HG02870 (cell line): Measurements from ENCODE around the gene NACA2.
"Not testable (repeated sequence)": the region's sequence is repeated elsewhere in the genome, so short reads cannot be mapped to it uniquely, and the experiment has no call there.

ENCODE experiments used
- ATAC-seq: cut with Tn5 transposase; IDR thresholded peaks from one replicate; pipeline ENCODE4 v1.9.1; 2021; ENCODE audit warnings: mild to moderate bottlenecking, moderate library complexity; ENCODE audit not compliant: unreplicated experiment

Gene NACA2

DNA sequence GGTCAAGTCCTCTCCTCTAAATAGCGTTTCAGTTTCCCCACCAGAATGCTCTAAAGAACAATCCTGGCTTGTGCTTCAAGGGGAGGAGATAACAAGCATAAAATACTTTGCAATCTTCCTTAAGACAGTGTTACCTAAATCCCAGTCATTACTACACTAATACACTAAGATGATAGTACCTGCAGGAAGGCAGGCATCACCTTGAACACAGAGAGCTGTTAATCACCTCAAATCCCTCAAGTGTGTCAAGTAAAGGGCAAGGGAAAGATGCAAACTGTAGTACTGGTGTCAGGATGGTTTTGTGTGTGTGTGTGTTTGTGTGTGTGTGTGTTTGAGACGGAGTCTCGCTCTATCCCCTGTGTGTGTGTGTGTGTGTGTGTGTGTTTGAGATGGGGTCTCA is 36.8 kb downstream of the NACA2 start:
- ATAC-seq, result no peak

DNA sequence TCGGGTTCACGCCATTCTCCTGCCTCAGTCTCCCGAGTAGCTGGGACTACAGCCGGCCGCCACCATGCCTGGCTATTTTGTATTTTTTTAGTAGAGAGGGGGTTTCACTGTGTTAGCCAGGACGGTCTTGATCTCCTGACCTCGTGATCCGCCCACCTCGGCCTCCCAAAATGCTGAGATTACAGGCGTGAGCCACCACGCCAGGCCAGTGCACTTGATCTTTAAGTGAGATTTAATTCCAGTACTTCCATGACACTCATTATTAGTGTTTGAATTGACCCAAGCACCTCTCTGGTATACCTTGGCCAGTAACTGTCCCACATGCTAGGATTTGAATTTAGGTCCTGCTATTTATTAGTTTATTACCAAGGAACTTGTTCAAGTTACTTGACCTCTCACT is 38.5 kb downstream of the NACA2 start:
- not testable (repeated sequence) for ATAC-seq

DNA sequence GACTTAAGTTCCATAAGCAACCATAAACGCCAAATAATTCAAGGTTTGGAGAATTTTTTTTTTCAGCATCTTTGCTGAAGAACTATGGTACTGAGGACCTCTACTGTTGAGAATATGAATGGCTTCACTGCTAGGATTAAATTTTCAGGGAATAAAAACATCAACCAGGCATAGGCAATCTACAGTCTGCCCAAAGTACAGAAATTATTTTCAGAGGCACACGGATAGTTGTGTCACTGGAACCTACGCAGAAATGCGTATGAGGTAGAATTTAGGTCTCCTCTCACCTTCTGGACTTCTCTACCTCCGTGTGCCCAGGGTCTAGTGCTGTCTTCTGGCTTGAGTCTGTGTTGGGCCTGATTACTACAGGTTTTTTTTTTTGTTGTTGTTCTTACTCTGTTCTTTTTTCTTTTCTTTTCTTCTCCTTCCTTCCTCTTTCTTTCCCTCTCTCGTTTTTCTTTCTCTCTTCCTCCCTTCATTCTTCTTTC is 39.7 kb downstream of the NACA2 start:
- no peak for ATAC-seq

DNA sequence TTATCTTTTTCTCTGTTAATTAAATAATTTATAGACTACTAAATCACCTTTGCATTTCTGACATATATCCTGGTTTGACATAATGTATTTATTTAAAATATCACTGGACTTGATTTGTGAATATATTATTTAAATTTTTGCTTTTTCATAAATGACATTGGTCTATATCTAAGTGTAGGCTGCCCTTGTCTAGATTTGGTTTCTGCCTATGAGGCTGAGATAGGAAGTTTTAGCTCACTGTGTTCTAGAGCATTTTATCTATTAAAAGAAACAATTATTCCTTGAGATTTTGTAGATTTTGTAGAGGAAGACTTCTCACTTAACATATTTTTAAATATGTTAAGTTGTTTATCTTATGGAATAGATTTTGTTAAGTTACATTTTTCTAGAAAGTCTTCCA is 43.9 kb downstream of the NACA2 start:
- no peak for ATAC-seq

DNA sequence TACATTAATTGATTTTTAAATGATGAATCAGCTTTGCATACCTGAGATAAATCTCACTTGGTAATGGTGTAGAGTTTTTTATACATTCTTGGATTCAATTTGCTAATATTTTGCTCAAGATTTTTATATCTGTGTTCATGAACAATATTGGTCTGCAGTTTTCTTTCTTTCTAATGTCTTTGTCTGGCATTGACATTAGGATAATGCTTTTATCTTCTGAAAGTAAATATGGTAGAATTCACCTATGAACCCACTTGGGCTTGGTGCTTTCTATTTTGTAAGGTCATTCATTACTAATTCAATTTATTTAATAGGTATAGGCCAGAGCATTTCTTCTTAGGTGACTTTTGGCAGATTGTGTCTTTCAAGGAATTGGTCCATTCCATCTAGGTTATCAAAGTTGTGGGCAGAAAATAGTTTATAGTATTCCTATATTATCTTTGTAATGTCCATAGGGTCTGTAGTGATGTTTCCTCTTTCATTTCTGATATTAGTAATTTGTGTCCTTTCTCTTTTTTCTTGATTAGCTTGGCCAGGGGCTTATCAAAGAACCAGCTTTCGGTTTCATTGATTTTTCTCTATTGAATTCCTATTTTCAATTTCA is 45.6 kb downstream of the NACA2 start:
- ATAC-seq, result no peak

DNA sequence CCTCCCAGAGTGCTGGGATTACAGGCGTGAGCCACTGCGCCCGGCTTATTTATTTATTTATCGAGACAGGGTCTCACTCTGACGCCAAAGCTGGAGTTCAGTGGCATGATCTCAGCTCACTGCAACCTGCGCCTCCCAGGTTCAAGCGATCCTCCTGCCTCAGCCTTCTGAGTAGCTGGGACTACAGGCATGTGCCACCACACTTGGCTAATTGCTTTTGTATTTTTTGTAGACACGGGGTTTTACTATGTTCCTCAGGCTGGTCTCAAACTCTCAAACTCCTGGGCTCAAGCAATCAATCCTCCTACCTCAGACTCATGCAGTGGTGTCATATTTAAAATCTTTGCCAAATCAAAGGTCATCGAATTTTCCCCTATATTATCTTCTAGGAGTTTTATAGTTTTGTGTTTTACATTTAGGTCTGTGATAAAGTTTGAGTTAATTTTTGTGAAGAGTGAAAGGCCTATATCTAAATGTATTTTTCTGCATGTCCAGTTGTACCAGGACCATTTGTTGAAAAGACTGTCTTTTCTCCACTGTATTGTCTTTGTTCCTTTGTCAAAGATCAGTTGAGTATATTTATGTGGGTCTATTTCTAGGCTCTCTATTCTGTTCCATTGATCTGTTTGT is 47.1 kb downstream of the NACA2 start:
- no peak for ATAC-seq

DNA sequence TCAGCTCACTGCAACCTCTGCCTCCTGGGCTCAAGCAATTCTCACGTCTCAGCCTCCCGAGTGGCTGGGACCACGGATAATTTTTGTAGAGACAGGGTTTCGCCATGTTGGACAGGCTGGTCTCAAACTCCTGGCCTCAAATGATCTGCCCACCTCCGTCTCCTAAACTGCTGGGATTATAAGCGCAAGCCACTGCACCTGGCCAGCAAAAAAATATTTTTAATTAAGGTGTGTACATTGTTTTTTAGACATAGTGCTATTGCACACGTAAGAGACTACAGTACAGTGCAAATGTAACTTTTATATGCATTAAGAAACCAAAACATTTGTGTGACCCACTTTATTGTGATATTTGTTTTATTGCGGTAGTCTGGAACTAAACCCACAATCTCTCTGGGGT is 49.0 kb downstream of the NACA2 start:
- ATAC-seq, result no peak

DNA sequence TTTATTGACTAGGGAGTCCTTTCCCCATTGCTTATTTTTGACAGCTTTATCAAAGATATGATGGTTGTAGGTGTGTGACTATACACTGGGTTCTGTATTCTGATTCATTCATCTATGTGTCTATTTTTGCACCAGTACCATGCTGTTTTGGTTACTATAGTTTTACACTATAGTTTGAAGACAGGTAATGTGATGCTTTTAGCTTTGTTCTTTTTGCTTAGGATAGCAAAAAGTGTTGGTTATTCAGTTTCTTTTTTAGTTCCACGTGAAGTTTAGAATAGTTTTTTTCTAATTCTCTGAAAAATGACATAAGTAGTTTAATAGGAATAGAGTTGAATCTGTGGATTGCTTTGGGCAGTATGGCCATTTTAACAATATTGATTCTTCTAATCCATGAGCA is 50.1 kb downstream of the NACA2 start:
- no peak for ATAC-seq
